C4-2B (cell line): ENCODE measurements around the gene HK1.

Source experiments
- ZFX ChIP-seq: fragments of 450-650 bp; IDR thresholded peaks from 2 replicates; pipeline ENCODE4 v1.6.1; 2017
- TF ChIP-seq, protein P1 (sequence below): fragments of 450-650 bp; conservative IDR thresholded peaks from 2 replicates; pipeline ENCODE4 v1.5.1; 2017; ENCODE audit warnings: mild to moderate bottlenecking

DNA sequence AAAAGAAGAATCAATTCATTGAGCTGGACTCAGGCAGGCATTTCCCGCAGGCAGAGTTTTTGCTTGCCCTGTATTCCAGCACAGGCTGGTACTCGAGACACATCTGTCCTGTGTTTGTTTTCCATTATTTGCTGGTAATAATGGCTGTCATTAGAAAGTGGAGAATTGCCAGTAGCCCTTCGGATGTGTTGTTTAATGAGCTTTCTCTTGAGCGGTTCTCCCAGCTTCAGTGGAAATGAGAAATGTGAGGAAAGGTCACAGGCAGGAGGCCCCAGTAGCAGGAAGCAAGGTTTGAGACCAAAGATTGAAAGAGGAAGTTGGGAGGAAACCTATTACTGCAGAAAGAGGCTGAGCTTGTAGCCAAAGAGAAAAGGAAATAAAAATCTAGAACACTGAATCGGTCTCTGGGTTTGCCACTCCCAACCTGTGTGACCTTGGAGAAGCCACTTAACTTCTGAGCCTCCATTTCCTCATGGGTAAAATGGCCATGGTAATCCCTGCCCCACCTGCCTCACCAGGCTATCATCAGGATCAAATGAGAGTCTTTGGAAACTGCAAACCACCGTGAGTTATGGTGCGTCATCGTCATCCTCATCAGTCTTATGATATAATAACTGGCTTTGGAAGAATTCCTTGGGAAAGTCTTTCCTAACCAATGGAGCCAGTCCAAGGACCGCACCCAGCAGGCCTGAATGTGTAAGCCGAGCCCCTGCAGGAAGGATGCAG, 70.7 kb downstream of the HK1 start:
- TF ChIP-seq, protein P1, sequence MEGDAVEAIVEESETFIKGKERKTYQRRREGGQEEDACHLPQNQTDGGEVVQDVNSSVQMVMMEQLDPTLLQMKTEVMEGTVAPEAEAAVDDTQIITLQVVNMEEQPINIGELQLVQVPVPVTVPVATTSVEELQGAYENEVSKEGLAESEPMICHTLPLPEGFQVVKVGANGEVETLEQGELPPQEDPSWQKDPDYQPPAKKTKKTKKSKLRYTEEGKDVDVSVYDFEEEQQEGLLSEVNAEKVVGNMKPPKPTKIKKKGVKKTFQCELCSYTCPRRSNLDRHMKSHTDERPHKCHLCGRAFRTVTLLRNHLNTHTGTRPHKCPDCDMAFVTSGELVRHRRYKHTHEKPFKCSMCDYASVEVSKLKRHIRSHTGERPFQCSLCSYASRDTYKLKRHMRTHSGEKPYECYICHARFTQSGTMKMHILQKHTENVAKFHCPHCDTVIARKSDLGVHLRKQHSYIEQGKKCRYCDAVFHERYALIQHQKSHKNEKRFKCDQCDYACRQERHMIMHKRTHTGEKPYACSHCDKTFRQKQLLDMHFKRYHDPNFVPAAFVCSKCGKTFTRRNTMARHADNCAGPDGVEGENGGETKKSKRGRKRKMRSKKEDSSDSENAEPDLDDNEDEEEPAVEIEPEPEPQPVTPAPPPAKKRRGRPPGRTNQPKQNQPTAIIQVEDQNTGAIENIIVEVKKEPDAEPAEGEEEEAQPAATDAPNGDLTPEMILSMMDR: no peak
- no peak for TF ChIP-seq ZFX
